NOMO-1 treated with dmso at 0.1 percent for 144 hours (cell line): ENCODE measurements around the gene JPH2.
A peak's percentile ranks its signal among the peaks of the same experiment; 100 is the strongest.
"Not testable (repeated sequence)": the region's sequence is repeated elsewhere in the genome, so short reads cannot be mapped to it uniquely, and the experiment has no call there.

ENCODE experiments used
- DNase-seq: peaks from one replicate; lab custom pipeline; 2025; ENCODE audit not compliant: unreplicated experiment; lab: John Stamatoyannopoulos, UW

JPH2 gene

GRCh38 chr20:44159711-44160110, 27.3 kb downstream of the JPH2 start:
- DNase-seq, result no peak

GRCh38 chr20:44159125-44159524, 27.9 kb downstream of the JPH2 start:
- DNase-seq, result no peak

- DNase-seq, result no peak
Measured at GRCh38 chr20:44157061-44157460, 29.9 kb downstream of the JPH2 start.

GRCh38 chr20:44154521-44155001, 32.4 kb downstream of the JPH2 start:
- no peak for DNase-seq

GRCh38 chr20:44153636-44154043, 33.3 kb downstream of the JPH2 start:
- DNase-seq, result no peak

GRCh38 chr20:44151621-44152416, 35.2 kb downstream of the JPH2 start:
- DNase-seq, result no peak

GRCh38 chr20:44146272-44146671, 40.7 kb downstream of the JPH2 start:
- DNase-seq, result no peak

- DNase-seq, result no peak
Measured at GRCh38 chr20:44145131-44145775, 41.7 kb downstream of the JPH2 start.

- DNase-seq, result no peak
Measured at GRCh38 chr20:44143936-44144335, 43.1 kb downstream of the JPH2 start.

GRCh38 chr20:44142413-44142812, 44.6 kb downstream of the JPH2 start:
- DNase-seq, result no peak

GRCh38 chr20:44141873-44142272, 45.1 kb downstream of the JPH2 start:
- no peak for DNase-seq

- no peak for DNase-seq
Measured at GRCh38 chr20:44138867-44139266, 48.1 kb downstream of the JPH2 start.

- no peak for DNase-seq
Measured at GRCh38 chr20:44137266-44137801, 49.7 kb downstream of the JPH2 start.

- no peak for DNase-seq
Measured at GRCh38 chr20:44136579-44137265, 50.3 kb downstream of the JPH2 start.

GRCh38 chr20:44135417-44136204, 51.4 kb downstream of the JPH2 start:
- no peak for DNase-seq

- DNase-seq, result peak; percentile 84
Measured at GRCh38 chr20:44135012-44135412, 52.0 kb downstream of the JPH2 start.

- DNase-seq, result peak; percentile 16
Measured at GRCh38 chr20:44133424-44133823, 53.6 kb downstream of the JPH2 start.

GRCh38 chr20:44131704-44132103, 55.3 kb downstream of the JPH2 start:
- DNase-seq, result no peak

- no peak for DNase-seq
Measured at GRCh38 chr20:44129911-44130718, 56.9 kb downstream of the JPH2 start.

- not testable (repeated sequence) for DNase-seq
Measured at GRCh38 chr20:44129300-44129699, 57.7 kb downstream of the JPH2 start.
